ENCODE results near the gene STX5. TPM values are rescaled to one million over a fixed set of nuclear protein-coding genes. Genes with fewer than 3 reads are reported as not detected.

The STX5 gene
- total RNA-seq, 2 experiments from 2014 or later: 34.1 to 41.0 TPM

DNA sequence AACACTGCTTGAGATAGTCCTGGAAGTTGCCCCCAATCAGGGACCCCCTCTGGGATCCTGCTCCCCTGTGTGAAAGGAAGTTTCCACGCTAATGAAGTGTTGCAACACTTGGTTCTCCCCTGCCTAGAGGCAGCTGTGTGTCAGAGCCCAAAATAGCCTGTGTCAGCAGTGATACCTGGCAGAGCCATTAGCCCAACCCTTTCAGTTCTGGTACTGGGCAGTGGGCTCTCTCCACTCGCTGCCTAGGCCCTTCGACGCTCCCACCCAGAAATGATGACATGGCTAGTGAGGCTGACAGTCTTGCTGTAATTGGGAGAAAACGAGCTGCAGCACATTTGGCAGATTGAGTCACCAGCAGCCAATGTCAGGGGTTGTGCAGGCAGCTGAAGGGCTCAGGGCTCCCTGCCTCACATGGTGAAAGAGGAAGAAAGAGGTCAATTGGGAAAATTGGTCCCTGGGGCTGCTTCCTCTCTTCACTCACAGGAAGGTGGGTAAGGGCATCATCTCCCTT is 25.2 kb downstream of the STX5 start:
- H3K27me3 Mint-ChIP-seq: no peaks in the 10 kb centered on the region
- ChIA-PET CTCF (interaction anchor here (0.6 to 2.3 kb wide), 8 partner anchors 9 to 35 kb away, joined by 3 to 17 read pairs (median 4); partner anchors contain the start of genes STX5 and TMEM179B), POLR2A (interaction anchor here (1.0 to 1.4 kb wide), 2 partner anchors 35 to 53 kb away, joined by 3 to 6 read pairs; partner anchors contain the start of gene ZBTB3)
- peaks cover 26% of the 10 kb centered on the region for H3K4me1 Mint-ChIP-seq
- no peak for DNase-seq
- peaks cover 24% of the 10 kb centered on the region for H3K36me3 Mint-ChIP-seq (ENCODE audit: low read depth)
- peak overlapping the region; percentile 95 for H3K27ac Mint-ChIP-seq
- H3K4me3 Mint-ChIP-seq: peak overlapping the region; percentile 95
- H3K9me3 Mint-ChIP-seq: no peaks in the 10 kb centered on the region

DNA sequence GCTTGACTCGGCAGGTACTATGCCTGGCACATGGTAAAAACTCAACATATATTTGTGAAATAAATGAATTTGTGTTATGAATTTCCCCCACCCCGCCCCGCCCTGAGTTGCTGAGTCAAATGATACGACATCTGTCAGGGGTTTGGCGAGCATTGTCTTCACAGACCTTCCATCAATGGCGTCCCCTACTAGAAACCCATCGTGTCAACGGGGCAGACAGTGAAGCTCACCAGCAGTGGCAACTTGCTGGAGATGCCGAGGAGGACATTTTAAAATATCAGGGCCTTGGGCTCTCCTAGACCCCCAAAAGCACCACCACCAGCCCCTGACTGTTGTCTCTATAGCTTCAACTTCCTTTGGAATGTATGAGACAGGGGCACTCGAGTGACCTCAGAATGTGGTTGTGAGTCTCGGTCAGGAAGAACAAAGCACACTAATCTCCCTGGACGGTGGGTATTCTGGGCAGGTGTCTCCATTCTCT is 25.9 kb downstream of the STX5 start:
- peak overlapping the region; percentile 95 for H3K27ac Mint-ChIP-seq
- DNase-seq: no peak
- POLR2A ChIA-PET: interaction anchor here (0.5 to 1.4 kb wide), 3 partner anchors 35 to 71 kb away, joined by 3 to 7 read pairs (median 6); partner anchors contain the start of gene ZBTB3

DNA sequence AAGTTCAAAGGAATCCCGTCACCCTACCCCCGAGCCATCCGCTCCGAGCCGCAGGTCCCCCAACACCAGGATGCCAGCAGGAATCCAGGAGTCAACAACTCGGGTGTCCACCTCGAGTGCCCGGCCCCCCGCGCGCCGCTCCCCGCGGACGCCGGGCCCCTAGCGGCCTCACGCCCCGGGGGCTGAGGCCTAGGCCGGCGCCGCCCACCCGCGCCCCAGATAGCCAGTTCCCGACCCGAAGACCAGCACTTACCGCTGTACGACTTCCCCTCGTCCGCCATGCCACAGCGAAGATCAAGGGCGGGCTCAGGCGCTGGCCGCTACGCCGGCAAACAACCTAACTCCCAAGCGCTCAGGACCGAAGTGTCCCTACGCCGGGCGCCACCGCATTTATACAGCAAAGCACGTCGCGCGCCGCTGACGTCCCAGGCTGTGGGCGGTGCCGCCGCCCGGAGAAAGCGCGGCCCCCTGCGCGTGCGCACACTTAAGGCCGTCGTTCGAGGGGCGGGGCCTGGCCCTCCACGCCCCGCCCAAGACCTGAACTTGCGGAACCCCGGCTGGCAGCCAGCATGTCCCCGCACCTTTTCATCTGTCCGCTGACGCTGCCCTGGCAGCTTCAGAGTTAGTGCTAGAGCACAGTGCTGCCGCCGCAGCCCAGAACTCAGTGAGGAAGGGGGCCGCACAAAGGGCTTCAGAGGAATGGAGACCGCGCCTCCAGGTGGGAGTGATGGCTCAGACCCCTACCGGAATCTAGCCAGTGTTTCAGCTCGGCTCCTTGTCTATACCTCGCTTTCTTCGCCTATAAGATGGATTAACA is 26.6 kb downstream of the STX5 start, which contains the start of gene NXF1:
Gene NXF1, minus strand, starts transcription at position 365 of the 817 bp plus-strand sequence. Its CDS starts 84 bp downstream, at position 281.
- ChIA-PET CTCF (interaction anchor here (0.6 to 2.3 kb wide), 8 partner anchors 11 to 206 kb away, joined by 3 to 17 read pairs (median 4); partner anchors contain the start of genes STX5 and TMEM179B), POLR2A (interaction anchor here (0.5 to 1.4 kb wide), 3 partner anchors 36 to 71 kb away, joined by 3 to 7 read pairs (median 6); partner anchors contain the start of gene ZBTB3)
- Mint-ChIP-seq H3K9me3 (no peaks in the 10 kb centered on the region), H3K36me3 (ENCODE audit: low read depth) (peaks cover 33% of the 10 kb centered on the region), H3K4me3 (peak within 1 kb of the TSS; percentile 95), H3K27me3 (no peaks in the 10 kb centered on the region), H3K4me1 (peaks cover 26% of the 10 kb centered on the region), H3K27ac (peak within 1 kb of the TSS; percentile 95)
- DNase-seq: peak; percentile 93

More for the DNA sequence above, 25.9 kb downstream of the STX5 start:
- Mint-ChIP-seq H3K9me3 (no peaks in the 10 kb centered on the region), H3K4me1 (peaks cover 26% of the 10 kb centered on the region), H3K4me3 (peak overlapping the region; percentile 95), H3K27me3 (no peaks in the 10 kb centered on the region), H3K36me3 (ENCODE audit: low read depth) (peaks cover 30% of the 10 kb centered on the region)
- CTCF ChIA-PET: interaction anchor here (0.6 to 2.3 kb wide), 9 partner anchors 8 to 206 kb away, joined by 3 to 17 read pairs (median 4); partner anchors contain the start of genes STX5 and TMEM179B

GRCh38 chr11:62804310-62805075 is 27.4 kb downstream of the STX5 start:
- H3K9me3 Mint-ChIP-seq: no peaks in the 10 kb centered on the region
- H3K27ac Mint-ChIP-seq: peak overlapping the region; percentile 92
- POLR2A ChIA-PET: no interaction called here
- DNase-seq: no peak
- peaks cover 26% of the 10 kb centered on the region for H3K4me1 Mint-ChIP-seq
- H3K36me3 Mint-ChIP-seq (ENCODE audit: low read depth): peaks cover 38% of the 10 kb centered on the region
- peak overlapping the region; percentile 95 for H3K4me3 Mint-ChIP-seq
- H3K27me3 Mint-ChIP-seq: no peaks in the 10 kb centered on the region
- CTCF ChIA-PET: interaction anchor here (0.7 to 2.6 kb wide), 5 partner anchors 12 to 43 kb away, joined by 3 to 13 read pairs (median 3); no protein-coding TSS in a partner anchor

DNA sequence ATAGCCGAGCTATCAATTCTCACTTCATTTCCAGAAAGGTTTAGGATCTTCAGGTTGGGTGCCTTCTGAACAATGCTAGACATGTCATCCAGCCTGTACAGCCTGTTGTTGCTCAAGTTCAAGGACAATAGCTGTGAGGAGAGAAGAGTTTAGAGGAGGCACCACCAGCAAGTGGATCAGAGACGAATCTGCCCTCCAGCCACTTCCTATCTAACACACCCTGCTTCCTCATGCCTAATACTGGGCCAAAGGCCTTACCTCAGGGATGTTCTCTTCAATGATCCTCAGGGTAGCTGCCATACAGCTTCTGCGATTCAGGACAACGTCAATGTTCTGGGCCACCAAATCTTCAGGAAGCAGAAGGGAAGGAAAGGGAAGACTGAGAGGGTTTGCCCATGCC is 30.8 kb downstream of the STX5 start:
- no peaks in the 10 kb centered on the region for H3K27me3 Mint-ChIP-seq
- H3K4me1 Mint-ChIP-seq: peaks cover 19% of the 10 kb centered on the region
- POLR2A ChIA-PET: no interaction called here
- H3K27ac Mint-ChIP-seq: no peak overlapping the region
- H3K36me3 Mint-ChIP-seq (ENCODE audit: low read depth): peaks cover 58% of the 10 kb centered on the region
- no peak overlapping the region for H3K4me3 Mint-ChIP-seq
- no peak for DNase-seq
- CTCF ChIA-PET: interaction anchor here (0.9 to 2.8 kb wide), 4 partner anchors 14 to 210 kb away, joined by 3 to 20 read pairs (median 4); partner anchors contain the start of genes TEX54, TMEM179B and TUT1
- no peaks in the 10 kb centered on the region for H3K9me3 Mint-ChIP-seq

DNA sequence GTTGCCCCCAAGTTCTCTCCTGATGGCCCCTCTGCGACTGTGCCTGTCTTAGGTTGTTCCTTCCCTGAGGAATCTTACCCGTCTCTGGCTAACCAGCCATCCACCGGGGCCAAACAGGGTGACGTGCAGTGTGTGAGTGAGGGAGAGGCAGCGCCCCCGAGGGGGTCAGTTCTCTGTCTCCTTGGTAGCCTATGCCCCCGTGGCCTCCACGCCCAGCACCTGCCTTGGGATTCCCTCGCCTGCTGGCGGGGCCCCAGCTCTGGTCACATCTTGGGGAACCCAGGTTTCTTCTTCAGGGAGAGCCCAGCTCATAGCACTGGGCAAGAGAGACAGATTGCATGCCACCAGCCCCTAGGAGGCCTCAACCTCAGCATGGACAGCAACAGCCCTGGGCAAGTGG is 32.4 kb downstream of the STX5 start:
- ChIA-PET POLR2A (no interaction called here), CTCF (interaction anchor here (0.5 to 2.8 kb wide), 5 partner anchors 13 to 1375 kb away, joined by 3 to 20 read pairs (median 3); partner anchors contain the start of genes SLC3A2, STX5 and TMEM179B)
- DNase-seq: no peak
- H3K4me1 Mint-ChIP-seq: peaks cover 18% of the 10 kb centered on the region
- no peak overlapping the region for H3K27ac Mint-ChIP-seq
- no peaks in the 10 kb centered on the region for H3K27me3 Mint-ChIP-seq
- H3K9me3 Mint-ChIP-seq: no peaks in the 10 kb centered on the region
- peaks cover 70% of the 10 kb centered on the region for H3K36me3 Mint-ChIP-seq (ENCODE audit: low read depth)
- H3K4me3 Mint-ChIP-seq: no peak overlapping the region

DNA sequence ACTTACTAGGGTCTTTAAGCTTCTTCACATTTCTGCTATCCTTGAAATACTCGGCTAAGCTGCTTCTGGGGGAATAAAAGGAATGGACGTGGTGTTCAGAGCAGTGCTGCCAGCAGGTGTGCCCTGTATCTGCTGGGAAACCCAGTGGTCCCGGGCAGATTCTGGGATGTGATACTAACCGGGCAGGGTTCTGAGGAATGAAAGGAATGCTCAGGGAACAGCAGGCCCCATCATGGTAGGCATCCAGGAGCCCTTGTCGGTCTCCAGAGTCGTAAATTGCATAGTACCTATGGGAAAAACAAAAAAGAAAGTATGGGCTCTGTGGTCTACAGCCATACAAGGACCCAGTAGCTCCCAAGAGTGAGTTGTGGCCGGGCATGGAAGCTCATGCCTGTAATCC is 35.6 kb downstream of the STX5 start:
- ChIA-PET CTCF (interaction anchor here (0.7 to 4.2 kb wide), 7 partner anchors 10 to 67 kb away, joined by 3 to 37 read pairs (median 3); partner anchors contain the start of gene TMEM179B), POLR2A (interaction anchor here (0.6 to 0.7 kb wide), 2 partner anchors 38 to 45 kb away, joined by 3 read pairs; no protein-coding TSS in a partner anchor)
- Mint-ChIP-seq H3K9me3 (no peaks in the 10 kb centered on the region), H3K27ac (no peak overlapping the region), H3K4me3 (no peak overlapping the region), H3K27me3 (no peaks in the 10 kb centered on the region), H3K36me3 (ENCODE audit: low read depth) (peaks cover 67% of the 10 kb centered on the region), H3K4me1 (peaks cover 17% of the 10 kb centered on the region)
- no peak for DNase-seq

DNA sequence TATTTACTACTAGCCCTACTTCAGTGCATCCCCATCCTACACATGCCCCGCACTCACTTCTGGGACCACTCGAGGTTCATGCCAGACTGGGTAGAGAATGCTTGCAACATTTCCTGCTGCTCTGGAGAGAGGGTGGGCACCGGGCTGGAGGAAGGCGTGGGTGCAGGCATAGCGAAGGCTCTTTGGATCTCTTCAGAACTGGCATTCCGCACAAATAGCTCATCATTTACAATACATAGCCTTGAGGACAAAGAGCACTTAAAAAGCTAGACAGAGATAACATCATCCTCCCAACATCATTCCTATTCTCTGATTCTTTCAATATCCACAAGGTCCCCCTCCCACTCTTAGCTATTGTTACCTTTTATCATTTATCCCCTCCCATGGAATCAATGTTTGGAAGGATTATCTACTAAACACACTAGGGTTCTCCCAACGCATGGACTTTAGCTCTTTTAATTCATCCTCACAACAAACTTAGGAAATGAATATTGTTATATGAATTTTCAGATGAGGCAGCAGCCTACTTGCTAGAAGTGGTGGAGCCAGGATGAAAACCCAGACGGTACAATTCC is 37.6 kb downstream of the STX5 start:
- ChIA-PET CTCF (interaction anchor here (0.6 to 4.2 kb wide), 7 partner anchors 8 to 1452 kb away, joined by 3 to 37 read pairs (median 3); partner anchors contain the start of genes PPP1R14B, SLC3A2, TMEM179B and TUT1), POLR2A (interaction anchor here (0.6 to 1.8 kb wide), 2 partner anchors 10 to 47 kb away, joined by 5 to 19 read pairs; no protein-coding TSS in a partner anchor)
- no peak for DNase-seq
- Mint-ChIP-seq H3K27me3 (no peaks in the 10 kb centered on the region), H3K36me3 (ENCODE audit: low read depth) (peaks cover 73% of the 10 kb centered on the region), H3K27ac (peak overlapping the region; percentile 46), H3K4me3 (no peak overlapping the region), H3K9me3 (no peaks in the 10 kb centered on the region), H3K4me1 (peaks cover 34% of the 10 kb centered on the region)

DNA sequence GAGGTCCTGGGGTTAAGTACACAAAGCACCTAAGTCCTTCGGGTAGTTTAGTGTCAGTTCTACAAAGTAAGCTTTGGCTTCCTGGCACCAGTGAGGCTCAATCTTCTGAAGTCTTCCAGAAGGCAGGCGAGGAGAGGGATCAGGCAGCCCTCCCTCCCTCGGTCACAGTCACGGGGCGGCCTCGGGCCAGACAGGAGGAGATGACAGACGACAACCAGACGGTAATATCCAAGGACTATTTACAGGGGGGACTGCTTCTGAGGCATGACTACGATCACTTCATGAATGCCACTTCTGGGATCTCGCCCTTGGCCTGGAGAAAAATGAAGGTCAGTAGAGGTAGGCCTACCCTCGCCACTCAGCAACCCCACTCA is 39.7 kb downstream of the STX5 start:
- ChIA-PET POLR2A (no interaction called here), CTCF (interaction anchor here (0.8 to 9.0 kb wide), 4 partner anchors 12 to 89 kb away, joined by 3 to 170 read pairs (median 7); partner anchors contain the start of genes HNRNPUL2, SLC3A2 and TAF6L)
- Mint-ChIP-seq H3K4me1 (peaks cover 48% of the 10 kb centered on the region), H3K9me3 (no peaks in the 10 kb centered on the region), H3K36me3 (ENCODE audit: low read depth) (peaks cover 71% of the 10 kb centered on the region), H3K4me3 (peak overlapping the region; percentile 87), H3K27me3 (no peaks in the 10 kb centered on the region), H3K27ac (peak overlapping the region; percentile 88)
- no peak for DNase-seq

DNA sequence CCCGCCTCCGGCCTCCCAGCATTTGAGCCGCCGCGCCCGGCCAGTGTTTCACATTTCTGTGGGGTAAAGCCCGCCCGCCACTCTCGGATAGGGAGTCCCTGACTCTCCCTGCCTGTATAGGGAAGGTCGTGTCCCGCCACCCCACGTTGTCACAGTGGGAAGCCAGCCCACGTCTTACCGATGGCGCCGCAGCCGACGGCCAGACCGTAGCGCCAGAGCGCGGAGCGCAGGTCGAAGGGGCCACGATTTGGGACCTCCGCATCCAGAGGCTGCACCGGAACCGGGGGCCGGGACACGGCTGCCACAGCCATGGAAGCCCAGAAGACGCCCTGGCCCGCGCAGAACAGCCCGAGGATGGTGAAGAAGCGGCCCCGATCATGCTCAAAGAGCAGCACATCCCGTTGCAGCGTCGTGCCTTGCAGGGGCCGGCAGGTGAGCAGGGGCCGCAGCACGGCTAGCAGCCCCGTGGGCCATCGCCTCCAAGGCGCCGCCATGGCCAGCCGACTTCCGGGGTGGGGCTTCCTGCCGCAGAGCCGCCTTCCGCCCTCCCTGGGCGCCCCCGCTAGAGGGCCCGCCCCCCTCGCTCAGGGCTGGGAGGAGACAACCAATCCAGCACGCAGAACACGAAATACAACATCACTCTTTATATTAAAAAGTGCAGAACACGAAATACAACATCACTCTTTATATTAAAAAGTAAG is 40.2 kb downstream of the STX5 start, which contains the start of gene TMEM223:
Gene TMEM223, minus strand, starts transcription at position 506 of the 701 bp plus-strand sequence. Its CDS starts 12 bp downstream, at position 494.
- Mint-ChIP-seq H3K4me1 (peaks cover 48% of the 10 kb centered on the region), H3K4me3 (peak within 1 kb of the TSS; percentile 87), H3K36me3 (ENCODE audit: low read depth) (peaks cover 71% of the 10 kb centered on the region), H3K27ac (peak within 1 kb of the TSS; percentile 88), H3K9me3 (no peaks in the 10 kb centered on the region), H3K27me3 (no peaks in the 10 kb centered on the region)
- DNase-seq: peak; percentile 92
- ChIA-PET POLR2A (interaction anchor here (1.3 kb wide), 1 partner anchor 50 kb away, joined by 4 read pairs; no protein-coding TSS in a partner anchor), CTCF (interaction anchor here (0.9 to 9.0 kb wide), 2 partner anchors 9 to 19 kb away, joined by 4 to 170 read pairs; partner anchors contain the start of gene TAF6L)

- no peaks in the 10 kb centered on the region for H3K27me3 Mint-ChIP-seq
- ChIA-PET POLR2A (interaction anchor here (0.7 to 1.4 kb wide), 2 partner anchors 30 to 51 kb away, joined by 3 to 5 read pairs; no protein-coding TSS in a partner anchor), CTCF (interaction anchor here (0.5 to 9.0 kb wide), 6 partner anchors 9 to 449 kb away, joined by 3 to 170 read pairs (median 3); partner anchors contain the start of genes POLR2G, SLC3A2 and TAF6L)
- peaks cover 56% of the 10 kb centered on the region for H3K36me3 Mint-ChIP-seq (ENCODE audit: low read depth)
- peak overlapping the region; percentile 95 for H3K4me3 Mint-ChIP-seq
- H3K27ac Mint-ChIP-seq: peak overlapping the region; percentile 97
- no peak for DNase-seq
- H3K4me1 Mint-ChIP-seq: peaks cover 54% of the 10 kb centered on the region
- H3K9me3 Mint-ChIP-seq: no peaks in the 10 kb centered on the region
Measured at GRCh38 chr11:62789576-62789975, 42.3 kb downstream of the STX5 start.

Measured in activated CD4-positive, alpha-beta T cell treated with anti-CD3 and anti-CD28 coated beads, Interleukin-2, amount 10 ng/mL, durations not matched to agents 7 days and 5 days (primary cell).